HL-60/S4 (cell line): ENCODE measurements around the gene BBS2.

ENCODE experiments used
- in situ Hi-C: fragments of 300-500 bp; cut with MboI; formaldehyde crosslinking; loops from 2 replicates; pipeline ENCODE4 v1.14.3; 2022; ENCODE audit warnings: low sequenced_read_pairs

Gene BBS2

GRCh38 chr16:56436258-56436657 lies 83.6 kb downstream of the BBS2 start:
- in situ Hi-C loops = no loop called here
